Urinary bladder (tissue), 4 donors: Measurements from ENCODE around the gene HAUS5. TPM values are rescaled to one million over a fixed set of nuclear protein-coding genes. Genes with fewer than 3 reads are reported as not detected.

Experiments used
- DNase-seq: peaks from one replicate; pipeline ENCODE4 v3.0.0-alpha.2; 2015; ENCODE audit errors: extremely low spot score
- H3K27ac ChIP-seq: one replicate; pipeline ENCODE4 v1.5.1; 2013; ENCODE audit warnings: low read depth, mild to moderate bottlenecking, moderate library complexity
- H3K36me3 ChIP-seq: one replicate; pipeline ENCODE4 v1.6.1; 2013; ENCODE audit warnings: mild to moderate bottlenecking, moderate library complexity; ENCODE audit not compliant: insufficient read depth
- H3K4me1 ChIP-seq: one replicate; pipeline ENCODE4 v1.6.1; 2013; ENCODE audit warnings: mild to moderate bottlenecking, moderate library complexity; ENCODE audit not compliant: insufficient read depth
- H3K4me3 ChIP-seq: one replicate; pipeline ENCODE4 v1.5.1; 2013; ENCODE audit warnings: low read depth, low read length
- WGBS: extraction: QIAGEN DNeasy Blood & Tissue Kit; methylation state at CpG from one replicate; pipeline ENCODE4 v1.1.7; 2013; 5-methylcytosine and 5-hydroxymethylcytosine counted together
- polyA plus RNA-seq: library from polyadenylated mRNA; stranded (reverse); fragments of 200-250 nt; gene quantifications from one replicate; pipeline ENCODE4 v1.2.3, GENCODE V29; 2013
- total RNA-seq: library from RNA; depleted of rRNA; stranded (reverse); fragments of >200 nt; gene quantifications from one replicate; pipeline ENCODE4 v1.2.3, GENCODE V29; 2014
- donor health status: healthy with polysubstance abuse.
- donor health status: healthy.

HAUS5 gene, protein sequence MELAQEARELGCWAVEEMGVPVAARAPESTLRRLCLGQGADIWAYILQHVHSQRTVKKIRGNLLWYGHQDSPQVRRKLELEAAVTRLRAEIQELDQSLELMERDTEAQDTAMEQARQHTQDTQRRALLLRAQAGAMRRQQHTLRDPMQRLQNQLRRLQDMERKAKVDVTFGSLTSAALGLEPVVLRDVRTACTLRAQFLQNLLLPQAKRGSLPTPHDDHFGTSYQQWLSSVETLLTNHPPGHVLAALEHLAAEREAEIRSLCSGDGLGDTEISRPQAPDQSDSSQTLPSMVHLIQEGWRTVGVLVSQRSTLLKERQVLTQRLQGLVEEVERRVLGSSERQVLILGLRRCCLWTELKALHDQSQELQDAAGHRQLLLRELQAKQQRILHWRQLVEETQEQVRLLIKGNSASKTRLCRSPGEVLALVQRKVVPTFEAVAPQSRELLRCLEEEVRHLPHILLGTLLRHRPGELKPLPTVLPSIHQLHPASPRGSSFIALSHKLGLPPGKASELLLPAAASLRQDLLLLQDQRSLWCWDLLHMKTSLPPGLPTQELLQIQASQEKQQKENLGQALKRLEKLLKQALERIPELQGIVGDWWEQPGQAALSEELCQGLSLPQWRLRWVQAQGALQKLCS
- total RNA-seq (6.3 TPM), polyA plus RNA-seq (8.8 TPM)

DNA sequence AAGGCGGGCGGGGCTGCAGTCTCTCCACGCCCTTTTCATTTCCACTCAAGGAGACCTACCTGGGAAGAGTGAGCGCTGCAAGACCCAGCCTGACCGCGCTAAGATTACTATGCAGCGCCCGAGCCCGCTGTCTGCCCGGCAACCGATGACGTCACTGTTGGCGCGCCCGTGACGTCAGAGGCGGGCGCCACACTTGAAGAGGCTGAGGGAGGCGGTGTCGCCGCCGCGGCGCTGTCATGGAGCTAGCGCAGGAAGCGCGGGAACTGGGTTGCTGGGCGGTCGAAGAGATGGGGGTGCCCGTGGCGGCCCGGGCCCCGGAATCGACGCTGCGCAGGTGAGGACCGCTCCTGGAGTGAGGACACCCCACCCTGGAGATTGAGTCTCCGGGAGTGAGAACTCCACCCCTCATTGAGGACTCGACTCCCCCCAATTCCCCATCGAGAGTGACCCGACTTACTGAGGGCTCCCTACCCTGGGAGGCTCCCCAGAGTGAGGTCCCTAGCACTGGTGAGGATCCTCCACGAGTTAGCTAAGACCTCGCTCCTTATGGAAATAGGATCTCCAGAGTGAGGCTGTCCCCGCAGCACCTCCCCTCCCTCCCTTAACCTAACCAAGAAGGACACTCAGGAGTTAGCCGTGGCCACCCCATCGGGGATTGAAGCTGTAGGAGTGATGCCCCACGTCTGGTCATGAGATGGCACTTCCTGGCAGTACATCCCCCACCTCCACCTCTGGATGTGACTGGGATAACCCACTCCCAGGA lies at the start of gene HAUS5:
TSS of gene HAUS5 (plus strand) at position 177 of the 763 bp plus-strand sequence. CDS start at position 237, 60 bp downstream.
- DNase-seq = peak; percentile 60
- H3K4me1 ChIP-seq = no peaks in the 10 kb centered on the region
- H3K27ac ChIP-seq = no peak within 1 kb of the TSS
- under 1% methylated on average over 47 of the region's 47 CpGs for WGBS
- H3K36me3 ChIP-seq = no peaks in the 10 kb centered on the region
- peak within 1 kb of the TSS; percentile 51 for H3K4me3 ChIP-seq

DNA sequence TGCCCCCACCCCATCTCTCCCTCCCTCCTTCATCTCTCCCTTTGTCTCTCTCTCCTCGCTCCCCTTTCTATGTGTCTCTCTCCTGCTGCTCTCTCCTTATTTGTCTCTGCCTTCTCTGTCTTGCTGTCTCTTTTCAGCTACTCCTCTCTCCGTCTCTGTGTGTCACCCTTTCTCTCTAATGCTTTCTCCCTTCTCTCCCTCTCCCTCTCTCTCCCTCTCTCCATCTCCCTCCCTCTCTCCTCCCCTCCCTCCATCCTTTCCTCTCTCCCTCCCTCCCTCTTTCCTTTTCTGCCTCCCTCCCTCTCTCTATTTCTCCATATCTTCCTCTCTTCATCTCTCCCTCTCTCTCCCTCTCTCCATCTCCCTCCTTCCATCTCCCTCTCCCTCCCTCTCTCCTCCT lies 49.8 kb upstream of the HAUS5 start:
- no peaks in the 10 kb centered on the region for H3K4me1 ChIP-seq
- no peak for DNase-seq
- no peaks in the 10 kb centered on the region for H3K36me3 ChIP-seq
- 51% methylated on average over 2 of the region's 2 CpGs for WGBS
- H3K4me3 ChIP-seq = no peak overlapping the region
- H3K27ac ChIP-seq = no peak overlapping the region

DNA sequence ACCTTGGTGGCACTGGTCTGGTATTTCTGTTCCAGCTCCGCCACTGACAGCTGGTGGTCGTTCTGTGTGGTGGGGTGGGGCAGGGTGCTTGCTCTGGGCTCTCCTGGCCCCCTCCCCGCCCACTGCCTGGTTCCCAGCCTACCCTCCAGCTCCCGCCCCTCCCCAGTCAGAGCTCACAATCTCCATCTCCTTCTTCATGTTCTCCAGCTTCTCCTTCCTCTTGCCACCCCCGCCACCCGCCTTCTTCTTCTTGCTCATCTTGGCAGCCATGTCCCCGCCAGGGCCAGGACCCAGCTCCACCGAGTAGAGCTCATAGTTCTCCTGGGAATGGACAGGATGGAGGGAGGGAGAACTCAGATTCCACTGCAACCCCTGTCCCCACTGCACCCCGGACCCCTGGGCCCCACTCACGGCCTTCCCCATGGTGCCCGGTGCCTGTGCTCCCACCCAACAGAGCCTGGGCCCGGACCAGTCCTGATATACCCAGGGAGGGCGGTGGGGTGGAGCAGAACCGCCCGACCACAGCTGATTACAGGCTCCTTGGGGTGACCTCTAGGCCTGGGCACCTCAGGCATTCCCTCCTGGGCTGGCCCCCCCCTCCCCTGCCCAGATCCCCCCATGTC lies 49.2 kb upstream of the HAUS5 start, which contains the start of gene ATP4A:
TSS of gene ATP4A (minus strand) at position 452 of the 623 bp plus-strand sequence. CDS start at position 423, 29 bp downstream.
- WGBS = 67% methylated on average over 15 of the region's 15 CpGs
- H3K4me3 ChIP-seq = no peak within 1 kb of the TSS
- no peak for DNase-seq
- no peak within 1 kb of the TSS for H3K27ac ChIP-seq
- H3K4me1 ChIP-seq = no peaks in the 10 kb centered on the region
- H3K36me3 ChIP-seq = no peaks in the 10 kb centered on the region

DNA sequence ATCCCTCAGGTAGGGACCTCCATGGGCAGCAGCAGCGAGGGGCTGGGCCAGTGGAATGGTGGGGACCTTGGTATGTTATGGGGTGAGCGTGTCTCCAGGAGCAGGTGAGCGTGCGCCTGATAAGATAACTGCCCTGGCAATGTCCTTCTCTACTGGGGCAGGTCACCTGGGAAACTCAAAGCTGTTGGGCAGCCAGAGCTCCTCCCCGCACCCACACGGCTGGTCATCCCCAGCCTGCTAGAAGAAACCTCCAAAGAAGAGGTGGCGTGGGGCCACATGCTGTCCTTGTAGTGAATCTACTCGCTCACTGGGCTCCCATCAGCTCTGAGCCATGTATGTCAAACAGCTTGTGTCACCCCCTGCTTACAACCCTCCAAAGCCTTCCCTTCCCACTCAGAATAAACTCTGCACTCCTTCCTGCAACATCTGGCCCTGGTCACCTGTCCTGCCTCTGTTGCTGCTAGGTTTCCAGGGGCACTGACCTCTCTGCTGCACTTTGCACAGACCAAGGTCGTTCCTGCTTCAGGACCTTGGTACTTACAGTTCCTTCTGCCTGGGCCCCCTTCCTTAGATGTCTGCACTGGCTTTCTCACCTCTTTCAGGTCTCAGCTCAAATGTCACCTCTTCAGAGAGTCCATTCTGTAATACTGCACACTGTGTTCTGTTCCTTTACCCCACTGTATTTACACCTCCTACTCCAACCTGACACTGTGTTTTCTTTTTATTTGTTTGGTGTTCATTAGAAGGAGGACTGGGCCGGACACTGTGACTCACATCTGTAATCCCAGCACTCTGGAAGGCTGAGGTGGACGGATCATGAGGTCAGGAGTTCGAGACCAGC lies 47.3 kb upstream of the HAUS5 start:
- WGBS = 79% methylated on average over 12 of the region's 12 CpGs
- H3K36me3 ChIP-seq = no peaks in the 10 kb centered on the region
- DNase-seq = no peak
- H3K4me1 ChIP-seq = no peaks in the 10 kb centered on the region
- H3K27ac ChIP-seq = no peak overlapping the region
- H3K4me3 ChIP-seq = no peak overlapping the region

DNA sequence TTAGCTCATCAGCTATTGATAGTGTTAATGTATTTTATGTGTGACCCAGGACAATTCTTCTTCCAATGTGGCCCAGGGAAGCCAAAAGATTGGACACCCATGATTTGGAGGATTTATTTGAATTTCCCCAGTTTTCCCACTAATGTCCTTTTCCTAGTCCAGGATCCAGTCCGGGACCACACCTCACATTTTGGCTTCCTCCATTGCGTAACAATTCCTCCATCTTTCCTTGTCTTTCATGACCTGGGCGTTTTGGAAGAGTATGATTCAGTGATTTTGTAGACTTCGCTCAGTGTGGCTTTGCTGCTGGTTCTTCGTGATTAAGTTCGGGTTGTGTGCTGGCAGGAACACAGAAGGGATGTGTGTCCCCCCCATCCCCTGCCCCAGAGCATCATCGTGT lies 45.8 kb upstream of the HAUS5 start:
- H3K4me3 ChIP-seq = no peak overlapping the region
- WGBS = 73% methylated on average over 7 of the region's 7 CpGs
- H3K36me3 ChIP-seq = no peaks in the 10 kb centered on the region
- H3K27ac ChIP-seq = no peak overlapping the region
- DNase-seq = no peak
- H3K4me1 ChIP-seq = no peaks in the 10 kb centered on the region

DNA sequence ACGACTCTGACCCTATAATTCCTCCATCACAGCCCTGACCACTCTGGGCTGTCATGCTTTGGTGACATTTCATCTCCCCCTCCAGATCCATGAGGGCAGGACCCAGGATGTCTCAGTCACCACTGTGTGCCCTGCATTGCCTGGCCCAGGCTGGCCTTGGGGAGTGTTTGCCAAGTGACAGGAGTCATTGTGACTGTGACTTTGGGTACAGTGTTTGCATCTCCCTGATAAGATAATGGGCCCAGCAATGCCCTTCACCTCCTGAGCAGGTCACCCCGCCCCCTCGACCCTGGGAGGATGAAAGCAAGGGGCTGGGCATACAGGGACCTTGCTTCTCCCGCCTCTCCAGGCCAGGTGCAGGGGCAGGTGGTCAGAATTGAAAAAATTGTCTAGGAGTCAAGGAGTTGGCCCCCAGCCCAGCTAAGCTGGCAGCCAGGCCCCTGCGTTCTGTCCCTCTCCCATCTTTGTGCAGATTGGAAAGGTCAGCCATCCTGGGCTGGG lies 43.2 kb upstream of the HAUS5 start:
- Histone ChIP-seq H3K4me3 (no peak overlapping the region), H3K4me1 (no peaks in the 10 kb centered on the region), H3K36me3 (no peaks in the 10 kb centered on the region), H3K27ac (no peak overlapping the region)
- 57% methylated on average over 5 of the region's 5 CpGs for WGBS
- no peak for DNase-seq

DNA sequence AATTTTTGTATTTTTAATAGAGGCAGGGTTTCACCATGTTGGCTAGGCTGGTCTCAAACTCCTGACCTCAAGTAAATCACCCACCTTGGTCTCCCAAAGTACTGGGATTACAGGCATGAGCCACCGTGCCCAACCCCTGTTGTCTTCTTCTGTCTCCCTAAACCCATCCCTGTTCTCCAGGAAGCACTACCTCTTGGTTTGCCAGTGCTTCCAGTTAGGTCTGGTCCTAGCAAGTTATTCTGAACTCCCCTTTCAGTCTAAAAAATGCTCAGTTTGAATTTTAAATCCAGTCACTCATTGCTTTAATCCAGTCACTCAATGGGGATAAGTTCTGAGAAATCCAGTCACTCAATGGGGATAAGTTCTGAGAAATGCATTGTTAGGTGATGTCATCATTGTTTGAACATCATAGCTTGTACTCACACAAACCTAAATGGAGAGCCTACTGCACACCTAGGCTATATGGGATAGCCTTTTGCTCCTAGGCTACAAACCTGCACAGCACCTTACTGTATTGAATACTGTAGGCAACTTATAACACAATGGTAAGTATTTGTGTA lies 41.0 kb upstream of the HAUS5 start:
- DNase-seq = no peak
- Histone ChIP-seq H3K4me1 (no peaks in the 10 kb centered on the region), H3K27ac (no peak overlapping the region), H3K36me3 (no peaks in the 10 kb centered on the region), H3K4me3 (no peak overlapping the region)
- WGBS = 91% methylated on average over 1 of the region's 1 CpG

DNA sequence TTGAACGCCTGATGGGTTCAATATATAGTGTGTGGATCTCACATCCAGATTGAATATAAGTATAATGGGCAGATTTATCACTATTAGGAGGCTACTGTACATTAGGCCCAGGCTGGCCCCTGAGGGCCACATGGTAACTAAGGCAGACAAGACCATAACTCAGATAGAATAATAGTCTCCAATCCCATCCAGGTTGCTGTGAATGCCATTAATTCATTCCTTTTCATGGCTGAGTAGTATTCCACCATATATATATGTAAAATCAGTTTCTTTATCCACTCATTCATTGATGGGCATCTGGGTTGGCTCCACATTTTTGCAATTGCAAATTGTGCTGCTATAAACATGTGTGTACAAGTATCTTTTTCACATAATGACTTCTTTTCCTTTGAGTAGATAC lies 34.6 kb upstream of the HAUS5 start:
- no peaks in the 10 kb centered on the region for H3K36me3 ChIP-seq
- H3K4me3 ChIP-seq = no peak overlapping the region
- no peak overlapping the region for H3K27ac ChIP-seq
- no peaks in the 10 kb centered on the region for H3K4me1 ChIP-seq
- 87% methylated on average over 1 of the region's 1 CpG for WGBS
- DNase-seq = no peak

DNA sequence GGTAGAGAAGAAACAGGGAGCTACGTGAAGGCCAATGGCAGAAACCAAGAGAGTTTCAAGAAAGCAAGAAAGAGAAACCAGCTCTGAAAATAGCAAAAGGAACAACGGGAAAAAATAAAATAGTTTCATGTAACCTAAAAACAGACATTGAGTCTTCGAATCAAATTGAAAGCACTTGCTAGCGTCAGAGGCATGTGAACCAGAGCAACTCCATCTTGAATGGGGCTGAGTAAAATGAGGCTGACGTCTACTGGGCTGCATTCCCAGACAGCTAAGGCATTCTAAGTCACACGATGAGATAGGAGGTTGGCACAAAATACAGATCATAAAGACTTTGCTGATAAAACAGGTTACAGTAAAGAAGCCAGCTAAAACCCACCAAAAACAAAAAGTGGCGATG lies 33.8 kb upstream of the HAUS5 start:
- DNase-seq = no peak
- H3K4me1 ChIP-seq = no peaks in the 10 kb centered on the region
- no peak overlapping the region for H3K27ac ChIP-seq
- 49% methylated on average over 7 of the region's 7 CpGs for WGBS
- no peak overlapping the region for H3K4me3 ChIP-seq
- H3K36me3 ChIP-seq = no peaks in the 10 kb centered on the region

DNA sequence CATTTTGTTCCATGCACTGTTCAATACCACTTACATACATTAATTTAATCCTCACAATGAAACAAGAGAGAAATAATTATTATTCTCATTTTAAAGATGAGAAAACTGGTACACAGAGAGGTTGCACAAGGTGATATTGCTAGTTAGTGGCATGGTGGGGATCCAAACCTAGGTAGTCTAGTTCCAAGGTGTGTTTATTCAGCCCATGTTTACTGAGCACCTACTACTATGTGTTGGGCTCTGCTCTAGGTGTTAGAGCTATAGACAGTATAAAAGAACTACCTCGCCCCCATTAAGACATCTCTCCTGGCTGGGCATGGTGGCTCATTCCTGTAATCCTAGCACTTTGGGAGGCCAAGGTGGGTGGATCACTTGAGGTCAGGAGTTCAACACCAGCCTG lies 29.8 kb upstream of the HAUS5 start:
- Histone ChIP-seq H3K4me1 (no peaks in the 10 kb centered on the region), H3K27ac (no peak overlapping the region), H3K36me3 (no peaks in the 10 kb centered on the region), H3K4me3 (no peak overlapping the region)
- DNase-seq = no peak
- WGBS = 80% methylated on average over 1 of the region's 1 CpG

DNA sequence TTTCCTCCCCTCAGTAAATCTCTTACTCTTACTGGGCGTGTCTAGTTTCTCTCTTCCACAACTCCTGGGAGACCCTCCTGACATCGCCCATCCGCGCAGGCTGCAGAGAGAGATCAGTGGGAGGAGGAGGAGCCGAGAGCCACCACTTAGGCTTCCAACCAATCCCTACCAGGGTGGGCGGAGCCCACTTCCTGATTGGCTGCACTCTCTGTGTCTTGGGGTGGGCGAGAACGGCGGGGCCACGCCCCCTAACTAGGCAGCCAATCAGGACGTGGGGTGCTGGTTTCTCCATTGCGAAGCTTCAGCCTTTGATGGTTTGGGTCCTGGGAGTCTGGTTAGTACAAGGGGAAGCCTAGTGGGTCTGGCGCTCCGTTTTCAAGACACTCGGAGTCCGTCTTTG lies 26.7 kb upstream of the HAUS5 start, which contains the start of gene PMIS2:
TSS of gene PMIS2 (plus strand) at position 326 of the 400 bp plus-strand sequence. CDS start 87 bp downstream, outside the sequence.
- 52% methylated on average over 16 of the region's 16 CpGs for WGBS
- no peak for DNase-seq
- Histone ChIP-seq H3K36me3 (no peaks in the 10 kb centered on the region), H3K27ac (no peak within 1 kb of the TSS), H3K4me3 (no peak within 1 kb of the TSS), H3K4me1 (no peaks in the 10 kb centered on the region)

DNA sequence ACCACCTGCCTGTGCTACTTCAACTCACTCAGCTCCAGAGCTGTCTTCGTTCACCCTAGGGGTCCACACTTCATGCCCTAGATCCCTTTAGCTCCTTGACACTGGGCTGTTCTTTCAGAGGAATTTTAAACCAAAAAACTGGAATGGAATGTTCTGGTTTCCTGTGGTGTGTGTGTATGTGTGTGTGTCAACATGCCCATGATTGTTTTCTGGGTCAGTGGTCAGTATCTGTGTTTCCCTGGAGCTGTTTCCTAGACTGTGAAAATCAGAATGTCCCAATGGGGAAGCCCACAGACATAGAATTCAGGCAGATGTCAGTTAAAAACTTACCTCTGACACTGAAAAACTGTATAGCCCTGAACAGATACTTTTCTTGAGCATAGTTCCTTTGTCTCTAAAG lies 25.2 kb upstream of the HAUS5 start:
- no peak overlapping the region for H3K4me3 ChIP-seq
- WGBS = 43% methylated on average over 1 of the region's 1 CpG
- H3K36me3 ChIP-seq = no peaks in the 10 kb centered on the region

More for the DNA sequence above, 25.2 kb upstream of the HAUS5 start:
- Histone ChIP-seq H3K27ac (no peak overlapping the region), H3K4me1 (no peaks in the 10 kb centered on the region)
- no peak for DNase-seq
